22Rv1 (cell line): ENCODE results near the gene PPL.
"Not testable (repeated sequence)": the region's sequence is repeated elsewhere in the genome, so short reads cannot be mapped to it uniquely, and the experiment has no call there.

Source experiments
- ZFX ChIP-seq: fragments of 450-650 bp; IDR thresholded peaks from 2 replicates; pipeline ENCODE4 v1.6.1; 2017; ENCODE audit warnings: antibody characterized with exemption, borderline replicate concordance
- TF ChIP-seq, protein P1 (sequence below): fragments of 450-650 bp; IDR thresholded peaks from 2 replicates; pipeline ENCODE4 v1.5.1; 2017; ENCODE audit warnings: mild to moderate bottlenecking

DNA sequence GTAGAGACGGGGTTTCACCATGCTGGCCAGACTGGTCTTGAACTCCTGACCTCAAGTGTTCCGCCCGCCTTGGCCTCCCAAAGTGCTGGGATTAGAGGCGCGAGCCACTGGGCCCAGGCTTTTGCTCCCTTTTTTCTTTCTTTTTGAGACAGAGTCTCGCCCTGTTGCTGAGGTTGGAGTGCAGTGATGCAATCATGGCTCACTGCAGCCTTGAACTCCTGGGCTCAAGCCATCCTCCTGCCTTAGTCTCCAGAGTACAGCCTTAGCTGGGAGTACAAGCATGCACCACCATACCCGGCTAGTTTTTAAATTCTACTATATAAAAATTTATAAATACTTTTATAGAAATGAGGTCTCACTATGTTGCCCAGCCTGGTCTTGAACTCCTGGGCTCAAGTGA, 26.6 kb upstream of the PPL start:
- TF ChIP-seq, protein P1, sequence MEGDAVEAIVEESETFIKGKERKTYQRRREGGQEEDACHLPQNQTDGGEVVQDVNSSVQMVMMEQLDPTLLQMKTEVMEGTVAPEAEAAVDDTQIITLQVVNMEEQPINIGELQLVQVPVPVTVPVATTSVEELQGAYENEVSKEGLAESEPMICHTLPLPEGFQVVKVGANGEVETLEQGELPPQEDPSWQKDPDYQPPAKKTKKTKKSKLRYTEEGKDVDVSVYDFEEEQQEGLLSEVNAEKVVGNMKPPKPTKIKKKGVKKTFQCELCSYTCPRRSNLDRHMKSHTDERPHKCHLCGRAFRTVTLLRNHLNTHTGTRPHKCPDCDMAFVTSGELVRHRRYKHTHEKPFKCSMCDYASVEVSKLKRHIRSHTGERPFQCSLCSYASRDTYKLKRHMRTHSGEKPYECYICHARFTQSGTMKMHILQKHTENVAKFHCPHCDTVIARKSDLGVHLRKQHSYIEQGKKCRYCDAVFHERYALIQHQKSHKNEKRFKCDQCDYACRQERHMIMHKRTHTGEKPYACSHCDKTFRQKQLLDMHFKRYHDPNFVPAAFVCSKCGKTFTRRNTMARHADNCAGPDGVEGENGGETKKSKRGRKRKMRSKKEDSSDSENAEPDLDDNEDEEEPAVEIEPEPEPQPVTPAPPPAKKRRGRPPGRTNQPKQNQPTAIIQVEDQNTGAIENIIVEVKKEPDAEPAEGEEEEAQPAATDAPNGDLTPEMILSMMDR, result not testable (repeated sequence)
- not testable (repeated sequence) for TF ChIP-seq ZFX
